Measurements from ENCODE around the gene LSR. TPM values are rescaled to one million over a fixed set of nuclear protein-coding genes. Genes with fewer than 3 reads are reported as not detected.
"Not testable (repeated sequence)": the region's sequence is repeated elsewhere in the genome, so short reads cannot be mapped to it uniquely, and the experiment has no call there.

Gene LSR
- total RNA-seq, 1 donor from 2014 or later = 18.1 TPM

- Histone ChIP-seq H3K36me3 (ENCODE audit: insufficient read depth, low read length) (no peaks in the 10 kb centered on the region), H3K79me2 (ENCODE audit: insufficient read depth, low read length) (no peaks in the 10 kb centered on the region), H3K9ac (ENCODE audit: low read length) (no peak overlapping the region), H3K4me3 (ENCODE audit: insufficient read depth, low read depth, low read length) (no peak overlapping the region), H3K4me2 (ENCODE audit: low read length) (no peak overlapping the region), H3K27ac (ENCODE audit: low read depth, low read length) (no peak overlapping the region), H3K9me3 (ENCODE audit: insufficient read depth, low read depth, low read length) (no peaks in the 10 kb centered on the region), H3K4me1 (ENCODE audit: insufficient read depth, low read length) (no peaks in the 10 kb centered on the region), H3K27me3 (ENCODE audit: insufficient read depth, low read length) (peaks cover 15% of the 10 kb centered on the region), H4K20me1 (ENCODE audit: insufficient read depth, low read length) (no peaks in the 10 kb centered on the region), H2AFZ (ENCODE audit: low read depth, low read length) (no peak overlapping the region)
- H3K4me3 Mint-ChIP-seq (ENCODE audit: unreplicated experiment) = no peak overlapping the region
- no peaks in the 10 kb centered on the region for H3K4me1 Mint-ChIP-seq (ENCODE audit: low read depth, unreplicated experiment)
- FAIRE-seq (no peak), DNase-seq (ENCODE audit: low read depth) (no peak)
- H3K9me3 Mint-ChIP-seq (ENCODE audit: unreplicated experiment) = no peaks in the 10 kb centered on the region
- TF ChIP-seq CTCF (IDR thresholded peaks at IDR 0.05; ENCODE audit: insufficient read depth, low read depth, low read length) (no peak), EZH2 (IDR thresholded peaks at IDR 0.05; ENCODE audit: insufficient read depth, low read length) (no peak)
- H3K36me3 Mint-ChIP-seq (ENCODE audit: low read depth, unreplicated experiment) = no peaks in the 10 kb centered on the region
- H3K27ac Mint-ChIP-seq (ENCODE audit: unreplicated experiment) = no peak overlapping the region
- H3K27me3 Mint-ChIP-seq (ENCODE audit: low read depth, unreplicated experiment) = peaks cover 35% of the 10 kb centered on the region
Observed at GRCh38 chr19:35284153-35285094, 35.6 kb downstream of the LSR start.

GRCh38 chr19:35285095-35285449 lies 36.3 kb downstream of the LSR start:
- Histone ChIP-seq H3K9ac (ENCODE audit: low read length) (no peak overlapping the region), H3K27me3 (ENCODE audit: insufficient read depth, low read length) (peaks cover 15% of the 10 kb centered on the region), H3K4me3 (ENCODE audit: insufficient read depth, low read depth, low read length) (no peak overlapping the region), H3K9me3 (ENCODE audit: insufficient read depth, low read depth, low read length) (no peaks in the 10 kb centered on the region), H3K4me2 (ENCODE audit: low read length) (no peak overlapping the region), H2AFZ (ENCODE audit: low read depth, low read length) (no peak overlapping the region), H4K20me1 (ENCODE audit: insufficient read depth, low read length) (no peaks in the 10 kb centered on the region), H3K36me3 (ENCODE audit: insufficient read depth, low read length) (no peaks in the 10 kb centered on the region), H3K4me1 (ENCODE audit: insufficient read depth, low read length) (no peaks in the 10 kb centered on the region), H3K79me2 (ENCODE audit: insufficient read depth, low read length) (no peaks in the 10 kb centered on the region), H3K27ac (ENCODE audit: low read depth, low read length) (no peak overlapping the region)
- H3K27me3 Mint-ChIP-seq (ENCODE audit: low read depth, unreplicated experiment) = peaks cover 35% of the 10 kb centered on the region
- no peak overlapping the region for H3K4me3 Mint-ChIP-seq (ENCODE audit: unreplicated experiment)
- TF ChIP-seq CTCF (IDR thresholded peaks at IDR 0.05; ENCODE audit: insufficient read depth, low read depth, low read length) (no peak), EZH2 (IDR thresholded peaks at IDR 0.05; ENCODE audit: insufficient read depth, low read length) (no peak)
- no peak overlapping the region for H3K27ac Mint-ChIP-seq (ENCODE audit: unreplicated experiment)
- H3K9me3 Mint-ChIP-seq (ENCODE audit: unreplicated experiment) = no peaks in the 10 kb centered on the region
- no peak for FAIRE-seq
- DNase-seq (ENCODE audit: low read depth) = no peak
- no peaks in the 10 kb centered on the region for H3K4me1 Mint-ChIP-seq (ENCODE audit: low read depth, unreplicated experiment)
- no peaks in the 10 kb centered on the region for H3K36me3 Mint-ChIP-seq (ENCODE audit: low read depth, unreplicated experiment)

- not testable (repeated sequence) for H3K9ac ChIP-seq (ENCODE audit: low read length); H3K36me3 ChIP-seq (ENCODE audit: insufficient read depth, low read length); H3K4me1 Mint-ChIP-seq (ENCODE audit: low read depth, unreplicated experiment); H3K36me3 Mint-ChIP-seq (ENCODE audit: low read depth, unreplicated experiment); H3K9me3 ChIP-seq (ENCODE audit: insufficient read depth, low read depth, low read length); H3K4me1 ChIP-seq (ENCODE audit: insufficient read depth, low read length); H3K27ac ChIP-seq (ENCODE audit: low read depth, low read length); FAIRE-seq; H3K4me3 ChIP-seq (ENCODE audit: insufficient read depth, low read depth, low read length); H3K4me2 ChIP-seq (ENCODE audit: low read length); H3K27ac Mint-ChIP-seq (ENCODE audit: unreplicated experiment); H3K79me2 ChIP-seq (ENCODE audit: insufficient read depth, low read length); H3K4me3 Mint-ChIP-seq (ENCODE audit: unreplicated experiment); DNase-seq (ENCODE audit: low read depth); H4K20me1 ChIP-seq (ENCODE audit: insufficient read depth, low read length); H3K9me3 Mint-ChIP-seq (ENCODE audit: unreplicated experiment); H2AFZ ChIP-seq (ENCODE audit: low read depth, low read length)
- peaks cover 15% of the 10 kb centered on the region for H3K27me3 ChIP-seq (ENCODE audit: insufficient read depth, low read length)
- peaks cover 35% of the 10 kb centered on the region for H3K27me3 Mint-ChIP-seq (ENCODE audit: low read depth, unreplicated experiment)
Observed at GRCh38 chr19:35285465-35285864, 36.7 kb downstream of the LSR start.

- not testable (repeated sequence) for H3K79me2 ChIP-seq (ENCODE audit: insufficient read depth, low read length); FAIRE-seq; H3K27ac ChIP-seq (ENCODE audit: low read depth, low read length); H2AFZ ChIP-seq (ENCODE audit: low read depth, low read length); H3K4me3 ChIP-seq (ENCODE audit: insufficient read depth, low read depth, low read length); H3K36me3 ChIP-seq (ENCODE audit: insufficient read depth, low read length); H3K4me3 Mint-ChIP-seq (ENCODE audit: unreplicated experiment); DNase-seq (ENCODE audit: low read depth); H3K9ac ChIP-seq (ENCODE audit: low read length); H3K4me2 ChIP-seq (ENCODE audit: low read length); H3K9me3 Mint-ChIP-seq (ENCODE audit: unreplicated experiment); H3K27ac Mint-ChIP-seq (ENCODE audit: unreplicated experiment); H3K4me1 ChIP-seq (ENCODE audit: insufficient read depth, low read length); H3K9me3 ChIP-seq (ENCODE audit: insufficient read depth, low read depth, low read length); H3K4me1 Mint-ChIP-seq (ENCODE audit: low read depth, unreplicated experiment); H3K36me3 Mint-ChIP-seq (ENCODE audit: low read depth, unreplicated experiment); H4K20me1 ChIP-seq (ENCODE audit: insufficient read depth, low read length)
- H3K27me3 Mint-ChIP-seq (ENCODE audit: low read depth, unreplicated experiment) = peaks cover 37% of the 10 kb centered on the region
- peaks cover 15% of the 10 kb centered on the region for H3K27me3 ChIP-seq (ENCODE audit: insufficient read depth, low read length)
Observed at GRCh38 chr19:35286101-35286500, 37.3 kb downstream of the LSR start.
